HG02943 (cell line): ENCODE measurements around the gene HERPUD2.
A peak's percentile ranks its signal among the peaks of the same experiment; 100 is the strongest.
"Not testable (repeated sequence)": the region's sequence is repeated elsewhere in the genome, so short reads cannot be mapped to it uniquely, and the experiment has no call there.

ENCODE experiments used
- ATAC-seq: cut with Tn5 transposase; IDR thresholded peaks from one replicate; pipeline ENCODE4 v1.9.1; 2021; ENCODE audit warnings: mild to moderate bottlenecking, low read depth, moderate library complexity; ENCODE audit not compliant: unreplicated experiment

HERPUD2 gene

DNA sequence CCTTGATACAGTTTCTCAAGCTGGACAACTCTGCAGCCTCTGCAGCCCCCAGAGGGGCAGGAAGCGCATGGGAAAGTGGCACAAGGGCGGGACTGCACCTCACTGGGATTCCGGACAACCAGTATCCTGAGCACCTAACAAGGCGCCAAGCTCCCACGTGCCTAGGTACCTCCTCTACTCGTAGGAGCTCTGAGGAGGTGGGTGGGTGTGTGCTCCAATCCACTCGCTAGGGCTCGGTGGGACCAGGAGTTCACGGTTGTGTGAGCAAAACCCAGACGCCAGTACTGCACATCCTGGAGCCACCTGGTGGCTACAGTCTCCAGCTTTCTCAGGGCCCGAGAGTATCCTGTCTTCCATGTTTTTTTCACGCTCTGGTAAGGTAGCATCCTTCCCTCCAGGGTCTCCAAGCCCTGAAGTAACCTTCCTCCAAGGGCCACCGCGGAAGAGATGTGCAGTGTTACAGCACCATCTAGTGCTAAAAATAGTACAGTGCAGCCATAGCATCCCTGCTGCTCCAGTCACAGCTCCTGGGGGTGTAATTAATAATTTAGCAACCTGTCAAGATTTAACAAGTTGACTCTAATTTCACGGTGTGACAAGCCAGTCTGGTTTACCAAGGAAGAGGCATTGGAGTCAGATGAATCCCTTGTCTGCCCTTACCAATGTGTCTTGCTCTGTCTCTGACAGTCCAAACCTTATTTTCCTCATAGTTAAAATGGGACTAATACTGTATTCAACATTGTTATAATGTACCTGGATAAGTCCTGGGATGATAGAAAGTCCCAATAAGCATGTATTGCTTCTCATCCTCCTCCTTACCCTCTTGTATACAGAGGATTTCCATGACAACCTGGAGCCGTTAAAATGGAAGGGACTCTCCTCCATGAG is 70.4 kb downstream of the HERPUD2 start:
- ATAC-seq, result peak; percentile 61

DNA sequence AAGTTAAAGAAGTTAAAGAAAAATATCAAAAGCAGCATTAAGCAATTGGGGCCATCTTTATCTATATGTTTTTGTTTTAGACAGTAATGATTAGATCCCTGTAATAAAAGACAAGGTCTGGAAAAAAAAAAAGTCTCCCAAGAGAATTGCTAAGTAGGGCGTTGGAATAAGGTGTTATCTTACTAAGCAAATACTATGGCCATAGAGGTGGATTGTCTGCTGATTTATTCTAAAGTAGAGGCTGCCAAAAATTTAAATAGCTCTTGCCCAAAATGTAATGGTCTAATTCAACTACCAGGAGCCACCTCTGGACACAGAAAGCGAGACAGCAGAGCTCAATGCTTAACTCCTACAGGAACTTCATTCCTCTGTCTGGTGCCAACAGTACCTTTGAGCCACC is 71.6 kb downstream of the HERPUD2 start:
- no peak for ATAC-seq

DNA sequence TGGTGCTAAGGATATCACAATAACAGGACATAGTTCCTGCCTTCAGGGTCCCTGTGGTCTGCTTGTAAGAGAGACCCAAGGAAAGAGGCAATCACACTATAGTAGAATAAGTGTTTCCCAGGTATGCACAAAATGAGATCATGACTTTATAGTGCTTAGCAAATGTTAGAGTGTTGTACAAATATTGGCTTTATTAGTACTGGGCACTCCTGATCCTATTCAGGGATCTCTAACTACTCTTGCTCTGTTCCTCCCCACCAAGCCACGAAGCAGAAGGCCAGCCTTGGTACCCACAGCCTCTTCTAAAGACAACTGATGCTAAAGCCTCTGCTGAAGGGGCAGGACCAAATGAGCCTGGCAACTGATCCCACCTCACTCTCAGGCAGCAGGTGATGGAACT is 75.1 kb downstream of the HERPUD2 start:
- no peak for ATAC-seq

DNA sequence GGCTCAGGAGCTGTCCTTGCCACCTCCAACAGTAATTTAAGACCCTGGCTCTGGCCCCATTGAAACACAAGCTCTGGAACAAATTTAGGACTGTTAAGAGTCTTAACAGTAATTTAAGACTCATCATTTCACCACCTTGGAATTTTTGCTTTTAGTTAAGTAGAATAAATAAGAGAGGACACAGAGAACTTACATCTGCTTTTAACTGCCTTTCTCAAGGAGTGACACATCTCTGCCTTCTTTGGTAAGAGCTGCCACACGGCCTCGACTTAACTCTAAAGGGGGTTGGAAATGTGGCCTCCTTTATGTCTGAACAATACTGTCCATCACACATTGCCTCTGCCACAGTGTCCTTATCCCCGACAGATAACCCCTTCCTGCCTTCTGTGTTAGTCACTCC is 77.9 kb downstream of the HERPUD2 start:
- no peak for ATAC-seq

DNA sequence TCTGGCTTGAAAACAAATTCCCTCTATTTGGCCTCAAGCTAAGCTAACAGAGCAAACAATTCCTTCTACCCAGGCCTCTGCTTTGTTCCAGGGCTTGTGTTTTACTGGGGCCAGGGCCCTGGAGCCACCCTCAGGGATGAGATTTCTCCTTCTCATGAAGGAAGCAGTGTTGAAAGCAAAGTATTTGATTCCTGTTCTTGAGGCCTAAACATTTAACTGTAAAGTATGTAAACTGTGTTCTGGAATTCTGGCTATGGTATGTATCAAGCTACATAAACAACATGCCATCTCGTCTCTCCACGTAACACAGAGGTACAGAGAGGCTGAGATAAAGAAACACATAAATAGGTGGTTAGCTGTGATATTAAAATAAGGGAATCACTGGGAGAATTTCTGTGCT is 81.8 kb downstream of the HERPUD2 start:
- no peak for ATAC-seq

DNA sequence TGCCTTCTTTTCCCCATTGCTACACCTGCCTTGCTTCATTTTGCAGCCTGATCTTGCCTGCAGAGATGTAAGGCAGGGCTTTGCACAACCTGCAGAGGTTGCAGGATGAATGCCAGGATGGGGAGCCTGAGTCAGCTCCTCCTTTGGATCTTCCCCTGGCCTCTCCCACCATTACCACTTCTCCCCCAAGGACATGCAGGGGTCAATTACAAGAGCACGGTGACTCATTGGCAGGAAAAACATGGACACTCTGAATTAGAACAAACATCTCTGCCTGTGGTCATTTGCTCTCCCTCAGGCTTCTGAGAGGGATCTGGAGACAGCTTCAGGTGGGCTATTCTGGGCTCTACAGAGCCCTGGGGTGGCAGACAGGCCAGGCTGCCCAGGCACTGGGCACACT is 89.2 kb downstream of the HERPUD2 start:
- ATAC-seq, result no peak

DNA sequence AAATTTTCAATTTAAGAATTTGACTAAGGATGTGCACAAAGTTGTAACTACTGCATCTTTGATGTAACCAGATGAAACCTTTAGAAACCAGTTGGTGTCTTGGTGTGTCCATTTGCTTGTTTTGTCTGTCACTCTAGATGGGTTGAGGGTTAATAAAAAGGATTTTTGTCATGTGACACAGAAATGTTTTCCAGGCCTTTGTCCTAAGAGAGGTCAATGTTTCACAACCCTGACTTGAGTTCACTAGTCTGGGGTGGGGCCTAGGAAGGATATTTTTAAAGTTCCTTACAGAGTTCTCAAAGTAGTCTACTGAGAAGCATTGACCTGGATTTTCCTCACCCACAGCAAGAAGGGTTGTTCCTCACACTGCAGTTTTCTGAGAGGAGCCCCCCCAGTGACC is 90.3 kb downstream of the HERPUD2 start:
- no peak for ATAC-seq

DNA sequence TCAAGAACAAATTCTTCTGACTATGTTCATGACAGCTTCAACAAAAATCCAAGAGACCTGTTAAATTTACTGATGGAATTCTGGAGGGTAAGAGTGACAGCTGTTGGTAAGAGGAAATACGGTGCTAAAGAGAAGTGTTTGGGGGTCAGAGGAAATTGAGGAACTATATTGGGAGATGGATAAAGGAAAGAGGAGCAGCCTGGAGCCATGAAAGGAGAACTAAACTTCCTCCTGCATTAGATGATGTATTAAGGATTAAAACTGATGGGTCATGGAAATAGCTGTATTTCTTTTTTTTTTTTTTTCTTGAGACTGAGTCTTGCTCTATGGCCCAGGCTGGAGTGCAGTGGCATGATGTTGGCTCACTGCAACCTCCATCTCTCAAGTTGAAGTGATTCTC is 95.3 kb downstream of the HERPUD2 start:
- no peak for ATAC-seq

DNA sequence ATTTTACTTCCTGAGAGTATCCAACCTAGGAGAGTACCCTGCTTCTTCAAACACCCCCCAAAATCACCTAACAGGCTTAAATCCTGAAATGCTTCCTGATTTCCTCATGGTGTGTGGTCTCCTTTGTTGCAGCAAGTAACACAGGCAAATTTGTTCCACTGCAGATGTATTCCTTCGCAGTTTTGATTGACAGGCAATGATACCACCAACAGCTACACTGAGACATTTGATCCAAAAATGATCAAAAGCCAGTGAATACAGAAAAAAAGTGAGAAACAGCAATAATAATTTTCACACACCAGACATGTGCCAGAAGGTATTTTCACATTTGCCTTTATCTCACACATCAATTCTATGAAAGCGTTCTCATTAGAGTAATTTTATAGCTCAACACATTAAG is 95.9 kb downstream of the HERPUD2 start:
- ATAC-seq, result no peak

DNA sequence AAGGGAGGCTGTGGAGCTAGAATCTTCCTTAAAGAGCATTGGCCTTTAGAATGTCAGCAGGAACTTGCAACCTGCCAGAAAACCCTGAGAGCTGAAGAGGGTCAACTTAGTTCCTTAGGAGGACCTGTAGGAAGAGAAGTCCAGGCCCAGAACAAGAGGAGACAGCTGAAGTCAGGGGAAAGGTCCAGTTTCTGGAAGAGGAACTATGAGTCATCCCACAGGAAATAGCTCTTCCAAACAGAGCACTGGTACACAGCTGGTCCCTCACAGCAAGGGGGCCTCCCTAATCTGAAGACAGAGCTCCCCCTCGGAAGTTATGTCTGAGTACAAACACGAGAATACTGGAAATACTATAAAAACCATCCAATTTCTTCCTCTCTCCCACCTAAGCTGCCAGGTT is 98.9 kb downstream of the HERPUD2 start:
- ATAC-seq, result no peak

DNA sequence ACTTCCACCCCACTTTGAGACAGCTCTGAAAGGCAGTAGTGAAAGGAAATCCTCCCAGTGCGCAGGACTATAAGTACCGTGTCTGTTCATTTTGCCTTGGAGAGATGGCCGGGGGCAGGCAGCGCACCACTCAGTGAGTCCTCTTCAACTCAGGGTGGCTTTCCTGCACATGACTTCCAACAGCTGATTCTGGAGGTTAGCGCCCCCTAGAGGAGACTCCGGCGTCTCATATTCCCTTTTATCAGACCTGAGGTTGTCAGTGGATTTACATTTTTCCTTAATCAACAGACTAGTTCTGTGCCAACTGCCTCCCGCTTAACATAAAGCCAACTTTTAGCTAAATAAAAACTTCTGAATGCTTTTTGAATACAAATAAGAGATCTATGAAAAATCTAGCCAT is 101.0 kb downstream of the HERPUD2 start:
- ATAC-seq, result no peak

DNA sequence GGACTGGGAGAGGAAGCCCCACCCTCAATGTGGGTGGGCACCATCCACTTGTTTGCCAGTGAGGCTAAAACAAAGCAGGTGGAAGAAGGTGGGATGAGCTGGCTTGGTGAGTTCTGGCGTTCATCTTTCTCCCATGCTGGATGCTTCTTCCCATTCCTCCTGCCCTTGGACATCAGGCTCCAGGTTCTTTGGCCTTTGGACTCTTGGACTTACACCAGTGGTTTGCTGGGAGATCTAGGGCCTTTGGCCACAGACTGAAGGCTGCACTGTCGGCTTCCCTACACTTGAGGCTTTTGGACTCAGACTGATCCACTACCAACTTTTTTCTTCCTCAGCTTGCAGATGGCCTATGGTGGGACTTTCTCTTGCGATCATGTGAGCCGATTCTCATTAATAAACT is 106.3 kb downstream of the HERPUD2 start:
- ATAC-seq, result no peak

DNA sequence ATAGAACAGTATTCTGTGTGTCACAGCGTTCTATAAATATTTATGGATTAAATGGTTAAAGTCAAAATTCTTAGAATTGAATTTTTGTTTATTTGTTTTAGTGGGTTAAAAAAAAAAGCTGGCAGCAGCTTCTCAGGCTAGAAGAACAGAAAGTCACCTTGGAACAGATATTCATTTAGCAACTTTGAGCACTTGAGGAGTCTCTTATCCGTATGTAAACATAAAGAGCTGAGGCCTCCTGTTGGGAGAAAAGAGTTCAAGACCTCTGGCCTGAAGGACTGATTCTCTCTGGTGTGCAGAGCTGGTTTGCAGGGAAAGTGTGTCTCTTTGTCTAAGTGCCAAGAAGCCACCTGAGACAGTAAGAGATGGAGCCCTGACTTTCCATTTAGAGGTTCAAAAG is 109.9 kb downstream of the HERPUD2 start:
- ATAC-seq, result no peak

DNA sequence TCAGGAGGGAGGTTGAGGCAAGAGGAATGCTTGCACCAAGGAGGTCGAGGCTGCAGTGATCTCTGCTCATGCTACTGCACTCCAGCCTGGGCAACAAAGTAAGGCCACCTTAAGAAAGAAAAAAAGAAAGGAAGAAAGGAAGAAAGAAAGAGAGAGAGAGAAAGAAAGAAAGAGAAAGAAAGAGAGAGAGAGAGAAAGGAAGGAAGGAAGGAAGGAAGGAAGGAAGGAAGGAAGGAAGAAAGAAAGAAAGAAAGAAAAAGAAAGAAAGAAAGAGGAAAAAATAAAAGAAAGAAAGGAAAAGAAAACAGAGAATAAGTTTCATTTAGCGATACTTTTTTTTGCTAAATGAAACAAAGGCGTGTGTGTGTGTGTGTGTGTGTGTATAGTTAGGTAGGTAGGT is 110.4 kb downstream of the HERPUD2 start:
- not testable (repeated sequence) for ATAC-seq
